ENCODE measurements around the gene EEF1AKMT3.
"Not testable (repeated sequence)": the region's sequence is repeated elsewhere in the genome, so short reads cannot be mapped to it uniquely, and the experiment has no call there.

EEF1AKMT3 gene

GRCh38 chr12:57766464-57767304 lies 5.7 kb upstream of the EEF1AKMT3 start, which contains the start of gene CYP27B1:
TSS of gene CYP27B1 (minus strand) at chr12:57767078. CDS start at chr12:57767041, 37 bp downstream.
- DNase-seq, result no peak

GRCh38 chr12:57767305-57767698 lies 5.1 kb upstream of the EEF1AKMT3 start:
- DNase-seq, result no peak

GRCh38 chr12:57767876-57768275 lies 4.5 kb upstream of the EEF1AKMT3 start:
- no peak for DNase-seq

- no peak for DNase-seq
Observed at GRCh38 chr12:57769594-57769993, 2.8 kb upstream of the EEF1AKMT3 start.

GRCh38 chr12:57770734-57771133 lies 1.7 kb upstream of the EEF1AKMT3 start:
- DNase-seq, result no peak

GRCh38 chr12:57771236-57771872 lies 1.1 kb upstream of the EEF1AKMT3 start:
- peak; percentile 94 to 95 for DNase-seq

GRCh38 chr12:57771873-57772428 lies 463 bp upstream of the EEF1AKMT3 start, which contains the start of gene METTL1:
TSS of gene METTL1 (minus strand) at chr12:57772105. CDS start at chr12:57772083, 22 bp downstream.
- peak; percentile 92 to 94 for DNase-seq

- not testable (repeated sequence) for DNase-seq
Observed at GRCh38 chr12:57774634-57775033, 2.2 kb downstream of the EEF1AKMT3 start.

GRCh38 chr12:57775044-57775443 lies 2.6 kb downstream of the EEF1AKMT3 start:
- DNase-seq, result no peak

- no peak for DNase-seq
Observed at GRCh38 chr12:57775563-57776246, 3.3 kb downstream of the EEF1AKMT3 start.

GRCh38 chr12:57776247-57776587 lies 3.8 kb downstream of the EEF1AKMT3 start:
- no peak for DNase-seq

- no peak for DNase-seq
Observed at GRCh38 chr12:57777367-57777766, 5.0 kb downstream of the EEF1AKMT3 start.

- no peak for DNase-seq
Observed at GRCh38 chr12:57777911-57778310, 5.5 kb downstream of the EEF1AKMT3 start.

- DNase-seq, result no peak
Observed at GRCh38 chr12:57779736-57780135, 7.3 kb downstream of the EEF1AKMT3 start.

GRCh38 chr12:57780284-57780897 lies 8.0 kb downstream of the EEF1AKMT3 start:
- no peak for DNase-seq

GRCh38 chr12:57781244-57781643 lies 8.8 kb downstream of the EEF1AKMT3 start:
- no peak for DNase-seq

- no peak for DNase-seq
Observed at GRCh38 chr12:57781801-57782200, 9.4 kb downstream of the EEF1AKMT3 start.

GRCh38 chr12:57782243-57782607 lies 9.8 kb downstream of the EEF1AKMT3 start:
- DNase-seq, result no peak

- DNase-seq, result peak; percentile 99
Observed at GRCh38 chr12:57782608-57783465, 10.4 kb downstream of the EEF1AKMT3 start, which contains the start of gene TSFM. TSS of gene TSFM (plus strand) at chr12:57782787. CDS start at chr12:57782802, 15 bp downstream.

GRCh38 chr12:57783466-57783801 lies 11.0 kb downstream of the EEF1AKMT3 start:
- DNase-seq, result no peak

- no peak for DNase-seq
Observed at GRCh38 chr12:57783861-57784260, 11.4 kb downstream of the EEF1AKMT3 start.

GRCh38 chr12:57793920-57794319 lies 21.5 kb downstream of the EEF1AKMT3 start:
- no peak for DNase-seq
